Measurements from ENCODE around the gene NAA20. TPM values are rescaled to one million over a fixed set of nuclear protein-coding genes. Genes with fewer than 3 reads are reported as not detected.

NAA20 gene
- total and polyA plus RNA-seq, 2 of the 13 experiments (the other 11 are each of a cell fraction or from before 2014, with no cell fraction given), result 81.9 to 82.8 TPM

GRCh38 chr20:20005342-20005741 is 11.8 kb upstream of the NAA20 start (continued):
- peak; percentile 42; the same call in 1 of the 2 replicates for TF ChIP-seq PAXIP1 (CRISPR knock-in tag; conservative IDR thresholded peaks at IDR 0.05)
- TF ChIP-seq MED1 (CRISPR knock-in tag; IDR thresholded peaks at IDR 0.05), result 0 out of 2 replicates have a peak, but pooled peaks have one; percentile 24
- TF ChIP-seq ZNF619 (CRISPR knock-in tag; IDR thresholded peaks at IDR 0.05), result no peak
- TF ChIP-seq ZBTB40 (IDR thresholded peaks at IDR 0.05), result no peak
- TF ChIP-seq ZBTB40 (CRISPR knock-in tag; IDR thresholded peaks at IDR 0.05), result peak; percentile 14; the same call in 1 of the 2 replicates
- TF ChIP-seq MAX (IDR thresholded peaks at IDR 0.05), result peak; percentile 66
- no peak for TF ChIP-seq ZNF552 (CRISPR knock-in tag; IDR thresholded peaks at IDR 0.05; ENCODE audit: borderline replicate concordance)
- 0 out of 2 replicates have a peak, but pooled peaks have one; percentile 20 for TF ChIP-seq THAP9 (CRISPR knock-in tag; IDR thresholded peaks at IDR 0.05; ENCODE audit: borderline replicate concordance)
- TF ChIP-seq ZKSCAN5 (CRISPR knock-in tag; IDR thresholded peaks at IDR 0.05), result no peak
- TF ChIP-seq ZNF569 (CRISPR knock-in tag; IDR thresholded peaks at IDR 0.05; ENCODE audit: borderline replicate concordance), result no peak
- TF ChIP-seq MXI1 (IDR thresholded peaks at IDR 0.05; ENCODE audit: borderline replicate concordance, low read depth, low read length), result no peak
- no peak for TF ChIP-seq FOXM1 (CRISPR knock-in tag; IDR thresholded peaks at IDR 0.05)
- no peak for TF ChIP-seq PHF8 (CRISPR knock-in tag; IDR thresholded peaks at IDR 0.05)
- 0 out of 2 replicates have a peak, but pooled peaks have one; percentile 64 for TF ChIP-seq ZBTB38 (CRISPR knock-in tag; IDR thresholded peaks at IDR 0.05)
